ENCODE results near the gene KBTBD13.
"Not testable (repeated sequence)": the region's sequence is repeated elsewhere in the genome, so short reads cannot be mapped to it uniquely, and the experiment has no call there.

The KBTBD13 gene

DNA sequence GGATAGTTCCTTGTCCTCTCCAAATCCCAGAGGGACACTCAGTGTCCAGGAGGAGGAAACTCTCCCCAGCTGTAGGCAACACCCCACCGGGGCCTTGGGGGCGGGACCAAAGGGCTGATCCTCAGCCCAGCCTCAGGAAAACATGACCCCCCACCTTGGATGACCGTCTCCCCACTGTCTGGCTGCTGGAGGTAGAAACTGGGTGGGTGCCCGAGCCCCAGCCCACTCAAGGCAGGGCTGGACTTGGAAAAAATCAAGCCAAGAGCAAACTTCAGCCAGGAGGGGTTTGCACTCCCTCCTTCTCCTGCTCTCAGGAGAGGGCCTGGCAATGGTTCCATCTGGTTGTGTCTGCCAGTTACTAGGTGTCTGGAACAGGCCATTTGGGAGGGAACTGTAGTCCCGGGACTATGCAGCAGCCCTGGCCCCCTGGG, 5.2 kb upstream of the KBTBD13 start:
- peaks cover 21% of the 10 kb centered on the region for H3K27me3 Mint-ChIP-seq
- H3K4me1 Mint-ChIP-seq (ENCODE audit: low read depth), result no peaks in the 10 kb centered on the region
- H3K4me3 Mint-ChIP-seq, result no peak overlapping the region
- no peaks in the 10 kb centered on the region for H3K36me3 Mint-ChIP-seq (ENCODE audit: low read depth)
- no peak overlapping the region for H3K27ac Mint-ChIP-seq
- no peaks in the 10 kb centered on the region for H3K9me3 Mint-ChIP-seq

DNA sequence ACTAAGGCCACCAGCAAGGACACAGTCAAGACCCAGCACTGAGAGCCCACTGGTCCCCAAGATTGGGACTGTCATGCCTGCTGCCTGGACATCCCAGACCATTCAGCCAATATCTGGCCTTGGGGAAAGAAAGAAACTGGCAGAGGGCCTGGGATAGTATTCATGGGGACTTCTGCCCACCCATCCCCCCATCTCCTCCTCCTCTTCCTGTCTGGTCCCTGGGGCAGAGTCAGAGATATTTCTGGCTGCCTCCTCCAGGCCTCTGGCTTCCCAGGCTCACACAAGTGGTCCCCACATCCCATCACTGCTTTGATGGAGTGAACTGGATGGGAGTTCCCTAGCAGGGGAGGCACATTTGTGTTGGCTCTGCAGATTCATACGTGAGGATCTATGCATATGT, 4.5 kb upstream of the KBTBD13 start:
- no peaks in the 10 kb centered on the region for H3K36me3 Mint-ChIP-seq (ENCODE audit: low read depth)
- H3K9me3 Mint-ChIP-seq, result no peaks in the 10 kb centered on the region
- peaks cover 18% of the 10 kb centered on the region for H3K27me3 Mint-ChIP-seq
- no peak overlapping the region for H3K4me3 Mint-ChIP-seq
- H3K4me1 Mint-ChIP-seq (ENCODE audit: low read depth), result no peaks in the 10 kb centered on the region
- no peak overlapping the region for H3K27ac Mint-ChIP-seq

DNA sequence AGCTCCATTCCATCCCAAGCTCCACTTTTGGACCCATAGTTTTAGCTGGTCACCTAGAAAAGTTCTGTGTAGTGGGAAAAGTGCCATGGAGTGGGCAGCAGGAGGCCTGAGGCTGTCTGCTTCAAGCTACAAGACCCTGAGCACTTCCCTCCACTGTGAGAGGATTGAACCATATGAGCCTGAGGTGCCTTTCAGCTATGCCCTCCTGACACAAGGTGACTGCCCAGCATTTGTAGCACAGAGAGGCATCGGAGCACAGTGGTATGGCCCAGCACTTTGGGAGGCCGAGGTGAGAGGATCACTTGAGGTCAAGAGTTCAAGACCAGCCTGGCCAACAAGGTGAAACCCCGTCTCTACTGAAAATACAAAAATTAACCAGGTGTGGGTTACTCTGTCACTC, 3.9 kb upstream of the KBTBD13 start:
- Mint-ChIP-seq H3K4me3 (no peak overlapping the region), H3K27me3 (peaks cover 14% of the 10 kb centered on the region), H3K36me3 (ENCODE audit: low read depth) (no peaks in the 10 kb centered on the region), H3K4me1 (ENCODE audit: low read depth) (peaks cover under 1% of the 10 kb centered on the region), H3K9me3 (no peaks in the 10 kb centered on the region), H3K27ac (no peak overlapping the region)

DNA sequence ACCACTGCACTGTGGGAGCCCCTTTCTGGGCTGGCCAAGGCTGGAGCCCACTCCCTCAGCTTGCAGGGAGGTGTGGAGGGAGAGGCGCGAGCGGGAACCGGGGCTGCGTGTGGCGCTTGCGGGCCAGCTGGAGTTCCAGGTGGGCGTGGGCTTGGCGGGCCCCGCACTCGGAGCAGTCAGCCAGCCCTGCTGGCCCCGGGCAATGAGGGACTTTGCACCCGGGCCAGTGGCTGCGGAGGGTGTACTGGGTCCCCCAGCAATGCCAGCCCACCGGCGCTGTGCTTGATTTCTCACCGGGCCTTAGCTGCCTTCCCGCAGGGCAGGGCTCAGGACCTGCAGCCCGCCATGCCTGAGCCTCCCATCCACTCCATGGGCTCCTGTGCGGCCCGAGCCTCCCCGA, 1.6 kb upstream of the KBTBD13 start:
- H3K4me3 Mint-ChIP-seq; H3K36me3 Mint-ChIP-seq (ENCODE audit: low read depth); H3K4me1 Mint-ChIP-seq (ENCODE audit: low read depth); H3K9me3 Mint-ChIP-seq; H3K27ac Mint-ChIP-seq: not testable (repeated sequence)
- peaks cover 17% of the 10 kb centered on the region for H3K27me3 Mint-ChIP-seq

DNA sequence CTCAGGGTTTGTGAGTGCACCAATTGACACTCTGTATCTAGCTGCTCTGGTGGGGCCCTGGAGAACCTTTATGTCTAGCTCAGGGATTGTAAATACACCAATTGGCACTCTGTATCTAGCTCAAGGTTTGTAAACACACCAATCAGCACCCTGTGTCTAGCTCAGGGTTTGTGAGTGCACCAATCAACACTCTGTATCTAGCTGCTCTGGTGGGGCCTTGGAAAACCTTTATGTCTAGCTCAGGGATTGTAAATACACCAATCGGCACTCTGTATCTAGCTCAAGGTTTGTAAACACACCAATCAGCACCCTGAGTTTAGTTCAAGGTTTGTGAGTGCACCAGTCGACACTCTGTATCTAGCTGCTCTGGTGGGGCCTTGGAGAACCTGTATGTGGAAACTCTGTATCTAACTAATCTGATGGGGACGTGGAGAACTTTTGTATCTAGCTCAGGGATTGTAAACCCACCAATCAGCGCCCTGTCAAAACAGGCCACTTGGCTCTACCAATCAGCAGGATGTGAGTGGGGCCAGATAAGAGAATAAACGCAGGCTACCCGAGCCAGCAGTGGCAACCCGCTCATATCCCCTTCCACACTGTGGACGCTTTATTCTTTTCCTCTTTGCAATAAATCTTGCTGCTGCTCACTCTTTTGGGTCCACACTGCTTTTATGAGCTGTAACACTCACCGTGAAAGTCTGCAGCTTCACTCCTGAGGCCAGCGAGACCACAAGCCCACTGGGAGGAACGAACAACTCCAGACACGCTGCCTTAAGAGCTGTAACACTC, 745 bp upstream of the KBTBD13 start:
- H3K4me1 Mint-ChIP-seq (ENCODE audit: low read depth); H3K36me3 Mint-ChIP-seq (ENCODE audit: low read depth): not testable (repeated sequence)

DNA sequence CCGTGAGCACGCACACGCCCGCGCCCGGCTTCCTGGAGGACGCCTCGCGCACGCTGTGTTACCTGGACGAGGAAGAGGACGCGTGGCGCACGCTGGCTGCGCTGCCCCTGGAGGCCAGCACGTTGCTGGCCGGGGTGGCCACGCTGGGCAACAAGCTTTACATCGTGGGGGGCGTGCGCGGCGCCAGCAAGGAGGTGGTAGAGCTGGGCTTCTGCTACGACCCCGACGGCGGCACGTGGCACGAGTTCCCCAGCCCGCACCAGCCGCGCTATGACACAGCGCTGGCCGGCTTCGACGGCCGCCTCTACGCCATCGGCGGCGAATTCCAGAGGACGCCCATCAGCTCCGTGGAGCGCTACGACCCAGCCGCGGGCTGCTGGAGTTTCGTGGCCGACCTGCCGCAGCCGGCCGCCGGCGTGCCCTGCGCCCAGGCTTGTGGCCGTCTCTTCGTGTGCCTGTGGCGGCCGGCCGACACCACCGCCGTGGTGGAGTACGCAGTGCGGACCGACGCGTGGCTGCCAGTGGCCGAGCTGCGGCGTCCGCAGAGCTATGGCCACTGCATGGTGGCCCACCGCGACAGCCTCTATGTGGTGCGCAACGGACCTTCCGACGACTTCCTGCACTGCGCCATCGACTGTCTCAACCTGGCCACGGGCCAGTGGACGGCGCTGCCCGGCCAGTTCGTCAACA, 890 bp downstream of the KBTBD13 start:
- Mint-ChIP-seq H3K27ac (no peak overlapping the region), H3K27me3 (peaks cover 17% of the 10 kb centered on the region)

More for the DNA sequence above, 745 bp upstream of the KBTBD13 start:
- not testable (repeated sequence) for H3K4me3 Mint-ChIP-seq, H3K9me3 Mint-ChIP-seq, H3K27ac Mint-ChIP-seq
- peaks cover 17% of the 10 kb centered on the region for H3K27me3 Mint-ChIP-seq

DNA sequence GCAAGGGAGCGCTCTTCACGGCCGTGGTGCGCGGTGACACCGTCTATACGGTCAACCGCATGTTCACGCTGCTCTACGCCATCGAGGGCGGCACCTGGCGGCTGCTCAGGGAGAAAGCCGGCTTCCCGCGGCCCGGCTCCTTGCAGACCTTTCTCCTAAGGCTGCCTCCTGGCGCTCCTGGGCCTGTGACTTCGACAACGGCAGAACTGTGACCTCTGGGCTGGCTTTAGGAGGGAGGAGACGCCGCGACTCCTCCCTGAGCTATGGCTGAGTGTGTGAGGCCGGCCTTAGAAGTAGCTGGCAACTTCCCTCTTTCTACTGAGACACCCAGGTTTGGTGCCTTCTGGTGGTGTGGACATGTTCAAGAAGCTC, 1.4 kb downstream of the KBTBD13 start:
- Mint-ChIP-seq H3K4me3 (no peak overlapping the region), H3K27me3 (peaks cover 17% of the 10 kb centered on the region), H3K4me1 (ENCODE audit: low read depth) (peaks cover 19% of the 10 kb centered on the region), H3K27ac (no peak overlapping the region), H3K9me3 (no peaks in the 10 kb centered on the region), H3K36me3 (ENCODE audit: low read depth) (no peaks in the 10 kb centered on the region)

More for the DNA sequence above, 890 bp downstream of the KBTBD13 start:
- no peaks in the 10 kb centered on the region for H3K36me3 Mint-ChIP-seq (ENCODE audit: low read depth)
- H3K4me3 Mint-ChIP-seq, result no peak overlapping the region
- H3K9me3 Mint-ChIP-seq, result no peaks in the 10 kb centered on the region
- peaks cover 14% of the 10 kb centered on the region for H3K4me1 Mint-ChIP-seq (ENCODE audit: low read depth)

DNA sequence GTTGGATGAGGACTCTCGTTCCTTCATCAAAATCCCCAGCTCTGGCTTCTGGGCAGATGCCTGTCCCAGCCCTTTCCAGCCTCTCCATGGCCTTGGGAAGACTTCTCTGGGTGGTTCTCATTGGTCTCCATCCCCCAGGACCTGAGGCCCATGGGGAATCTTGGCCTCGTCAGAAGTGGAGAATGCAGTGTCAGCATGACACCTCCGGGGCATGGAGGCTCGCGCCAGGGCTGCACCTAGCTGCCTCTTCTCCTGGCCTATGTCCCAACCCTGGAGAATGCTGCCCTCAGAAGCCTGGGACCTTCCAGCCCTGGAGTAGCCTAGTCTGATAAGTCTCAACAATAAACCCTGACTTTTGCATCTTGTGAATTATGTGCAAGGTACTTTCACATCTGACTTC, 3.0 kb downstream of the KBTBD13 start:
- Mint-ChIP-seq H3K27ac (no peak overlapping the region), H3K36me3 (ENCODE audit: low read depth) (no peaks in the 10 kb centered on the region), H3K27me3 (peaks cover 17% of the 10 kb centered on the region), H3K4me1 (ENCODE audit: low read depth) (peaks cover 20% of the 10 kb centered on the region), H3K4me3 (no peak overlapping the region), H3K9me3 (no peaks in the 10 kb centered on the region)

DNA sequence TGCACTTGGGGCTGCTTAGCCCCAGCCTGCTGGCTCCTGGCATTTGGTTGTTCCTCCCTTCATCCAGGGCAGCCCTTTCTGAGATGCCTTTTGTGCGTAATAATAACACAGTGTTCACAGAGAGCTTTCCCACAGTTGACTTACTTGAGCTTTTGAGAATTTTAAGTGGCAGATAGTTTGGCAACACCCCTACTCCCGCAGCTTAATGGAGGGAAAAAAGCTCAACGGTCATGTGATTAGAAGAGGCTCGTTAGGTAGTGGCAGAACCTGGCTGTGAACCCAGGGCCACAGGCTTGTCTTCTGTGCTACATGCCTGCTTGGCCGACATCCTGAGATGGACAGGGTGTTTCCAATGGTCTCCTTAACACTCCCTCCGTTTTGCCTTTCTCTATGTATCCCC, 4.7 kb downstream of the KBTBD13 start:
- no peaks in the 10 kb centered on the region for H3K9me3 Mint-ChIP-seq
- H3K27me3 Mint-ChIP-seq, result peaks cover 14% of the 10 kb centered on the region
- peaks cover 20% of the 10 kb centered on the region for H3K4me1 Mint-ChIP-seq (ENCODE audit: low read depth)
- no peak overlapping the region for H3K4me3 Mint-ChIP-seq
- H3K27ac Mint-ChIP-seq, result no peak overlapping the region
- H3K36me3 Mint-ChIP-seq (ENCODE audit: low read depth), result no peaks in the 10 kb centered on the region

DNA sequence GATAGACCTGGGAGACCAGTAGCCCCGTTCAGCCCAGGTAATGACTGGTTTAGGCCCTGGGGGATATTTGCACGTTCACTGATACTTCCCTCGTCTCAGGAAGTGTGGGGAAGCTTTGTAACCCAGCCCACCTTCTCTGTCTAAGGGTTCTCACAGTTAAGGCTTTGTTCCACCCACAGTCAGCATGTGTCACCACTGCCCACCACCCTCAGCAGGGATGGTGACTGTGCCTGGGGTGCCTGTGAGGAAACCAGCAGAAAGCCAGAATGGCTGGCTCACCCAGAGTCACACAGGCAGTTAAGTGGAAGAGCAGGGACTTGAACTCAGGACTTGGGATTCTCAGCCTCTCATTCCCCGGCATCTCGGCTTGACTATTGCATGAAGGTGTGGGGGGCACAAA, 5.2 kb downstream of the KBTBD13 start:
- Mint-ChIP-seq H3K27ac (no peak overlapping the region), H3K36me3 (ENCODE audit: low read depth) (no peaks in the 10 kb centered on the region), H3K27me3 (peaks cover 10% of the 10 kb centered on the region), H3K4me1 (ENCODE audit: low read depth) (peaks cover 20% of the 10 kb centered on the region), H3K4me3 (no peak overlapping the region), H3K9me3 (no peaks in the 10 kb centered on the region)

DNA sequence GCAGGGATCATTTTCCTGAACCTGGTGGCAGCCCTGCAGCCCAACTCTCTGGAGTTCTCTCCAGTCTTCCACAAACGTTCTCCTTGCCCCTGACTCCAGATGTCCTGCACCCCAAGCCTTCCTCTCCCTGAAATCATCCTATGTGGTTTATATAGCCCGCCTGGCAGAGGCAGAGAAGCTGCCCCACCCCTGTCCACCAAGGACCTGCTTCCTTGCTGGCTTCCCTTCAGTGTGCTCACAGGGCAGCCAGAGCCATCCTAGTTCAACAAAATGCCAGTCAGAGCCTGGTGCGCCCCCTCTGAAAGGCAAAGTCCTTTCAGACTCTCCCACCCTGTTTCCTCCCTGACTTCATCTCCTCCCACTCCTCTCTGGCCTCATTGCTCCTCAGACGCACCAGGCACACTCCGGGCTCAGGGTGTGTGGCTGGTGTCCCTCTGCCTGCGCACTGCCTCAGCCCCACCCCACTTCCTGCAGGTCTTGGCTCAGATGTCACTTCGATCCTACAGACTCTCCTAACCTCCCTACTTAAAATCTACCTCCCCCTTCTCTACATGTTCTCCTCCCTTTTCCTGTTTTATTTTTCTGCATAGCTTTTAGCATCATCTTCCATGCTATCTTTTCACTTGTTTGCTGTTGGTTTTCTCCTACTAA, 5.9 kb downstream of the KBTBD13 start:
- Mint-ChIP-seq H3K4me3 (no peak overlapping the region), H3K27ac (peak overlapping the region; percentile 34), H3K27me3 (peaks cover 10% of the 10 kb centered on the region)

DNA sequence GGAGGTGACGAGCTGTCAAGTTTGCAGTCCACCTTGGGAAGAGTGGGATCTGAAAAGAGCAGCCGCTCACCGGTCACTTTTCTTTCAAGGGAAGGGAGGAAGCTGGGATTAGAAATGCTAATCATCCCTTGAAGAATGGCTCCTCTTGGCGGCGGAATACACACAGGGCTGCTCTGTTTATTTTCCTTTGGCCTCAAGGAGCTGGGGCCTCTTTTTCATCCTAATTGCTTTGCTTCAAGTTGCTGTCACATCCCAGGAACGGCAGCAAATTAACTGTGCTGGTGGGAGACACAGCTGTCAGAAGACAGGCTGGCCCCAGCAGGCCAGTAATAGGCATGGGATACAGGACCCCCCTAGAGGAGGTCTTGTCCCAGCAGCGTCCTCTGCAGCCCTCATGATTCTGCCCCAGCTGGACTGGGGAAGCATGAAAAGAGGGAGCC, 6.7 kb downstream of the KBTBD13 start:
- Mint-ChIP-seq H3K4me3 (no peak overlapping the region), H3K36me3 (ENCODE audit: low read depth) (no peaks in the 10 kb centered on the region), H3K9me3 (no peaks in the 10 kb centered on the region)

More for the DNA sequence above, 5.9 kb downstream of the KBTBD13 start:
- Mint-ChIP-seq H3K9me3 (no peaks in the 10 kb centered on the region), H3K36me3 (ENCODE audit: low read depth) (no peaks in the 10 kb centered on the region), H3K4me1 (ENCODE audit: low read depth) (peaks cover 20% of the 10 kb centered on the region)

DNA sequence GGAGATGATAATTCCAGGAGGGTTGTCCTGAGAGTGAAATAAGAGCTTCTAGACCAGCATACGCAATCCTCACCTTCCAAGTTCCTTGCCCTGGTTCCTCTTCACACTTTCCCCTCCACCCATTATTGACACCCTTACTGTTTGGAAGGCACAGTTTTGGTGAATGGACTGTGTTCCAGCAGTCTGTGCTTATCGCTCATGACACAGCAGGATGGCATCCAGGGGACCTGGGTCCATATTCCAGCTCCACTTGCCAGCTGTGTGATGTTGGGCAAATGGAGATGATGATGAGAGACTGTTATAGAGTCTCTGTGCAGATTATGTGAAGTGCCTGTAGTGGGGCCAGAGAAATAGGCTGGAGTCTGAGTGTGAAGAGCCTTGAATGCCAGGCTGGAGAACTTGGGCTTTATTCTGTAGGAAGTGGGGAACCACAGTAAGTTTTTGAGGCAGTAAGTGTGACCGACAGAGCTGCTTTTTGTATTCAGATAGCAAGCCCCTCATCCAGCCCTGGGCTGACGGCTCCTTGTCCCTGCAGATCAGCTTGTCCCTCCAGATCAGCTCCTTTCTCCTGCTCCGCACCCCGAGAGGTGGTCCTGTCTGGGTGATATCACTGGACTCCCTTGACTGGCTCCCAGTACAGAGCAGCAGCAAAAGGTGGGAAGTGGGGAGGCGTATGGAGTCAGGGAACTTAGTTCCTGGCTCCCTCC, 8.1 kb downstream of the KBTBD13 start:
- H3K4me1 Mint-ChIP-seq (ENCODE audit: low read depth), result peaks cover 16% of the 10 kb centered on the region
- H3K27me3 Mint-ChIP-seq, result no peaks in the 10 kb centered on the region
- H3K4me3 Mint-ChIP-seq, result no peak overlapping the region
- no peak overlapping the region for H3K27ac Mint-ChIP-seq
- H3K9me3 Mint-ChIP-seq, result no peaks in the 10 kb centered on the region
- no peaks in the 10 kb centered on the region for H3K36me3 Mint-ChIP-seq (ENCODE audit: low read depth)

More for the DNA sequence above, 6.7 kb downstream of the KBTBD13 start:
- Mint-ChIP-seq H3K27me3 (peaks cover 4% of the 10 kb centered on the region), H3K4me1 (ENCODE audit: low read depth) (peaks cover 16% of the 10 kb centered on the region), H3K27ac (no peak overlapping the region)

DNA sequence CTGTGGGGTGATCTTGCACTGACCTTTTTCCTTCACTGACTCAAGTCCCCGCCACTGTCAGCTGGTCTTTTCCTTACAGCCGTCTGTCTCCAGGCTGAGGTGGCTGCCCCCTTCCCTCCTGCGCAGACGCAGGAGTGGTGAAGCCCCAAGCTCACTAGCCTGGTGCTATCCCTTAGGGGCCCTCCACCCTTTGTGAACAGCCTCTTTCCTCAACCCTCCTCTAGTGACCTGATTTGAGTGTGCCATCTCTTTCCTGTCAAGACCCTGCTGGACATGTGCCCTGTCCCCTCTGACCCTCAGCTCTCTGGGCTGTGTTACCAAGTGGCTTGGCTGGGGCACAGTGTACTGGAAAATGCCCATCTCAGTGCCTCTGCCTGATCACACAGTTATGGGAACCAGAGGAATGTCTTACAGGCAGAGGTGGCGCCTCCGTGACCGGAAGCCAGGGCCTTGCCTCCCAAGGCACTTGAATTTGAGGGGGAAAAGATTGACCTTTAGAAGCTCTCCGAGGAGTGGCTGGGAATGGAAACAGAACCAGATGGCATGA, 8.7 kb downstream of the KBTBD13 start:
- Mint-ChIP-seq H3K36me3 (ENCODE audit: low read depth) (no peaks in the 10 kb centered on the region), H3K4me1 (ENCODE audit: low read depth) (peaks cover 16% of the 10 kb centered on the region), H3K27ac (no peak overlapping the region), H3K27me3 (no peaks in the 10 kb centered on the region), H3K4me3 (no peak overlapping the region), H3K9me3 (no peaks in the 10 kb centered on the region)

All from stimulated activated naive CD8-positive, alpha-beta T cell treated with anti-CD3 and anti-CD28 coated beads, Interleukin-15, Interleukin-2, amounts not matched to agents 100 ng/mL and 50 ng/mL, for 24 hours (primary cell).